HepG2 (cell line): ENCODE data around the gene SPIB. TPM values are rescaled to one million over a fixed set of nuclear protein-coding genes. Genes with fewer than 3 reads are reported as not detected.
A peak's percentile ranks its signal among the peaks of the same experiment; 100 is the strongest.

Experiments
- ATAD3A ChIP-seq: sonication (generic); formaldehyde crosslinking; IDR thresholded peaks from 2 replicates; pipeline ENCODE4 v1.4.0; 2020; ENCODE audit warnings: missing genetic modification reagents
- GPN1 ChIP-seq: sonication (generic); formaldehyde crosslinking; IDR thresholded peaks from 2 replicates; pipeline ENCODE4 v1.5.1; 2020; ENCODE audit warnings: missing genetic modification reagents, borderline replicate concordance
- IRF9 ChIP-seq: sonication (generic); formaldehyde crosslinking; IDR thresholded peaks from 2 replicates; pipeline ENCODE4 v1.8.0; 2022; ENCODE audit warnings: missing genetic modification reagents, mild to moderate bottlenecking, borderline replicate concordance
- JARID2 ChIP-seq: sonication (generic); formaldehyde crosslinking; IDR thresholded peaks from 2 replicates; pipeline ENCODE4 v1.8.1; 2023; ENCODE audit warnings: missing genetic modification reagents, inconsistent platforms; ENCODE audit not compliant: insufficient replicate concordance
- KDM3A ChIP-seq: IDR thresholded peaks from 2 replicates; pipeline ENCODE4 v1.6.1; 2018; ENCODE audit warnings: low read depth, missing compliant biosample characterization
- NFRKB ChIP-seq: fragments of 450-650 bp; IDR thresholded peaks from 2 replicates; pipeline ENCODE4 v1.6.1; 2017
- NKX3-1 ChIP-seq: sonication (generic); formaldehyde crosslinking; IDR thresholded peaks from 2 replicates; pipeline ENCODE4 v1.5.0; 2020; ENCODE audit warnings: missing genetic modification reagents
- NR2F6 ChIP-seq, 2 experiments: IDR thresholded peaks; 2 replicates each; pipeline ENCODE4 v1.6.1; 2016; ENCODE audit warnings: antibody characterized with exemption in 1 of 2, mild to moderate bottlenecking in 1 of 2
- SMARCE1 ChIP-seq: fragments of 450-650 bp; IDR thresholded peaks from 2 replicates; pipeline ENCODE4 v1.6.1; 2017; ENCODE audit warnings: borderline replicate concordance
- ZFYVE20 ChIP-seq: sonication (generic); formaldehyde crosslinking; IDR thresholded peaks from 2 replicates; pipeline ENCODE4 v1.8.0; 2023; ENCODE audit warnings: low read depth, mild to moderate bottlenecking, moderate library complexity, missing genetic modification reagents, borderline replicate concordance
- ZIK1 ChIP-seq: sonication (generic); formaldehyde crosslinking; IDR thresholded peaks from 2 replicates; pipeline ENCODE4 v1.5.0; 2020; ENCODE audit warnings: mild to moderate bottlenecking, low read depth, missing genetic modification reagents, borderline replicate concordance
- ZNF10 ChIP-seq: sonication (generic); formaldehyde crosslinking; IDR thresholded peaks from 2 replicates; pipeline ENCODE4 v1.4.0; 2020; ENCODE audit warnings: mild to moderate bottlenecking, low read depth, missing genetic modification reagents, borderline replicate concordance
- ZNF138 ChIP-seq: sonication (generic); formaldehyde crosslinking; IDR thresholded peaks from 2 replicates; pipeline ENCODE4 v1.5.0; 2020; ENCODE audit warnings: mild to moderate bottlenecking, low read depth, missing genetic modification reagents
- ZNF142 ChIP-seq: sonication (generic); formaldehyde crosslinking; IDR thresholded peaks from 2 replicates; pipeline ENCODE4 v1.4.0; 2020; ENCODE audit warnings: missing genetic modification reagents
- ZNF256 ChIP-seq: sonication (generic); formaldehyde crosslinking; conservative IDR thresholded peaks from 2 replicates; pipeline ENCODE4 v1.4.0; 2020; ENCODE audit warnings: missing genetic modification reagents
- ZNF350 ChIP-seq: sonication (generic); formaldehyde crosslinking; IDR thresholded peaks from 2 replicates; pipeline ENCODE4 v1.4.0; 2020; ENCODE audit warnings: mild to moderate bottlenecking, low read depth, missing genetic modification reagents, borderline replicate concordance
- ZNF678 ChIP-seq: sonication (generic); formaldehyde crosslinking; IDR thresholded peaks from 2 replicates; pipeline ENCODE4 v1.4.0; 2020; ENCODE audit warnings: mild to moderate bottlenecking, missing genetic modification reagents
- polyA plus RNA-seq, 8 experiments: library from polyadenylated mRNA; depleted of rRNA in 3 of 8; stranded (reverse) in 7 of 8; unstranded in 1 of 8; fragments of >200 nt; fragmentation: Illumina TruSeq in 4 of 8; extraction: Trizol in 4 of 8; gene quantifications; 2 replicates each; pipeline versions ENCODE4 v1.2.1 to v1.2.3, GENCODE V29; 2011 to 2016; ENCODE audit warnings: low read depth in 4 of 8, missing spikeins in 1 of 8, mixed read lengths in 1 of 8; ENCODE audit not compliant: insufficient read depth in 1 of 8
- total RNA-seq, 5 experiments: library from RNA; depleted of rRNA; stranded (reverse); fragments of >200 nt; fragmentation: Illumina TruSeq; extraction: Trizol; gene quantifications; 2 replicates each; pipeline ENCODE4 v1.2.3, GENCODE V29; 2016; ENCODE audit warnings: low read depth in 1 of 5
- TF ChIP-seq, protein P1 (sequence below): sonication (generic); formaldehyde crosslinking; IDR thresholded peaks from 2 replicates; pipeline ENCODE4 v1.4.0; 2020; ENCODE audit warnings: mild to moderate bottlenecking, missing genetic modification reagents
- TF ChIP-seq, protein P2 (sequence below): sonication (generic); formaldehyde crosslinking; IDR thresholded peaks from 2 replicates; pipeline ENCODE4 v1.5.1; 2020; ENCODE audit warnings: missing genetic modification reagents, mild to moderate bottlenecking, borderline replicate concordance

Gene SPIB
- total and polyA plus RNA-seq, 2 of the 13 experiments (the other 11 are each of a cell fraction or from before 2014, with no cell fraction given), result 0.04 TPM; not detected in 1

GRCh38 chr19:50376166-50377050 is 42.3 kb upstream of the SPIB start, which contains the start of gene NR1H2 (continued):
- TF ChIP-seq ZNF142 (CRISPR knock-in tag), result no peak
- TF ChIP-seq, protein P1, sequence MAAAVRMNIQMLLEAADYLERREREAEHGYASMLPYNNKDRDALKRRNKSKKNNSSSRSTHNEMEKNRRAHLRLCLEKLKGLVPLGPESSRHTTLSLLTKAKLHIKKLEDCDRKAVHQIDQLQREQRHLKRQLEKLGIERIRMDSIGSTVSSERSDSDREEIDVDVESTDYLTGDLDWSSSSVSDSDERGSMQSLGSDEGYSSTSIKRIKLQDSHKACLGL (CRISPR knock-in tag), result no peak
- no peak for TF ChIP-seq ZNF256 (CRISPR knock-in tag)
- TF ChIP-seq, protein P2, sequence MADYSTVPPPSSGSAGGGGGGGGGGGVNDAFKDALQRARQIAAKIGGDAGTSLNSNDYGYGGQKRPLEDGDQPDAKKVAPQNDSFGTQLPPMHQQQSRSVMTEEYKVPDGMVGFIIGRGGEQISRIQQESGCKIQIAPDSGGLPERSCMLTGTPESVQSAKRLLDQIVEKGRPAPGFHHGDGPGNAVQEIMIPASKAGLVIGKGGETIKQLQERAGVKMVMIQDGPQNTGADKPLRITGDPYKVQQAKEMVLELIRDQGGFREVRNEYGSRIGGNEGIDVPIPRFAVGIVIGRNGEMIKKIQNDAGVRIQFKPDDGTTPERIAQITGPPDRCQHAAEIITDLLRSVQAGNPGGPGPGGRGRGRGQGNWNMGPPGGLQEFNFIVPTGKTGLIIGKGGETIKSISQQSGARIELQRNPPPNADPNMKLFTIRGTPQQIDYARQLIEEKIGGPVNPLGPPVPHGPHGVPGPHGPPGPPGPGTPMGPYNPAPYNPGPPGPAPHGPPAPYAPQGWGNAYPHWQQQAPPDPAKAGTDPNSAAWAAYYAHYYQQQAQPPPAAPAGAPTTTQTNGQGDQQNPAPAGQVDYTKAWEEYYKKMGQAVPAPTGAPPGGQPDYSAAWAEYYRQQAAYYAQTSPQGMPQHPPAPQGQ, result no peak
- no peak for TF ChIP-seq ATAD3A (CRISPR knock-in tag)
- no peak for TF ChIP-seq ZFYVE20 (CRISPR knock-in tag)
- no peak for TF ChIP-seq ZNF678
- no peak for TF ChIP-seq NR2F6 (IDR thresholded peaks at IDR 0.05)
- TF ChIP-seq NR2F6 (CRISPR knock-in tag; IDR thresholded peaks at IDR 0.05), result peak; percentile 30; the same call in 1 of the 2 replicates
- peak; percentile 93; the same call in 1 of the 2 replicates for TF ChIP-seq ZNF350 (CRISPR knock-in tag)
- TF ChIP-seq NKX3-1, result peak; percentile 75; the same call in 1 of the 2 replicates
- peak; percentile 93; the same call in 1 of the 2 replicates for TF ChIP-seq KDM3A
- no peak for TF ChIP-seq SMARCE1
- TF ChIP-seq ZNF10 (CRISPR knock-in tag), result no peak
- no peak for TF ChIP-seq ZNF138 (CRISPR knock-in tag)
- peak; percentile 43 for TF ChIP-seq JARID2 (CRISPR knock-in tag)
- no peak for TF ChIP-seq GPN1
- no peak for TF ChIP-seq NFRKB
- TF ChIP-seq ZIK1 (CRISPR knock-in tag), result peak; percentile 61; the same call in 1 of the 2 replicates
- TF ChIP-seq IRF9 (CRISPR knock-in tag), result peak; percentile 92; the same call in 1 of the 2 replicates
